ENCODE results near the gene KLK15.

Gene KLK15

GRCh38 chr19:50877338-50877737, 44.0 kb upstream of the KLK15 start:
- no peak for TF ChIP-seq REST (IDR thresholded peaks at IDR 0.05; ENCODE audit: insufficient read depth in 1 of 2, low read depth in 2 of 2, low read length in 2 of 2)

- TF ChIP-seq FOXP2 (optimal IDR thresholded peaks at IDR 0.05; ENCODE audit: borderline replicate concordance, extremely low read depth, extremely low read length, insufficient read depth): no peak
- no peak for TF ChIP-seq POLR2AphosphoS5 (IDR thresholded peaks at IDR 0.05; ENCODE audit: low read depth, low read length)
- TF ChIP-seq TAF1 (IDR thresholded peaks at IDR 0.05; ENCODE audit: borderline replicate concordance, insufficient read depth, low read length): no peak
Measured at GRCh38 chr19:50876456-50876855, 43.1 kb upstream of the KLK15 start.

- no peak for TF ChIP-seq POLR2AphosphoS5 (IDR thresholded peaks at IDR 0.05; ENCODE audit: low read depth, low read length)
- TF ChIP-seq TAF1 (IDR thresholded peaks at IDR 0.05; ENCODE audit: borderline replicate concordance, insufficient read depth, low read length): no peak
- TF ChIP-seq SIN3A (IDR thresholded peaks at IDR 0.05; ENCODE audit: borderline replicate concordance, insufficient read depth, low read length): no peak
- no peak for TF ChIP-seq REST (IDR thresholded peaks at IDR 0.05; ENCODE audit: insufficient read depth in 1 of 2, low read depth in 2 of 2, low read length in 2 of 2)
- TF ChIP-seq FOXP2 (optimal IDR thresholded peaks at IDR 0.05; ENCODE audit: borderline replicate concordance, extremely low read depth, extremely low read length, insufficient read depth): no peak
Measured at GRCh38 chr19:50875795-50876422, 42.5 kb upstream of the KLK15 start.

GRCh38 chr19:50874211-50874610, 40.8 kb upstream of the KLK15 start:
- TF ChIP-seq POLR2AphosphoS5 (IDR thresholded peaks at IDR 0.05; ENCODE audit: low read depth, low read length) (no peak), REST (IDR thresholded peaks at IDR 0.05; ENCODE audit: insufficient read depth in 1 of 2, low read depth in 2 of 2, low read length in 2 of 2) (no peak), FOXP2 (optimal IDR thresholded peaks at IDR 0.05; ENCODE audit: borderline replicate concordance, extremely low read depth, extremely low read length, insufficient read depth) (no peak), SIN3A (IDR thresholded peaks at IDR 0.05; ENCODE audit: borderline replicate concordance, insufficient read depth, low read length) (no peak), TAF1 (IDR thresholded peaks at IDR 0.05; ENCODE audit: borderline replicate concordance, insufficient read depth, low read length) (no peak)

- TF ChIP-seq SIN3A (IDR thresholded peaks at IDR 0.05; ENCODE audit: borderline replicate concordance, insufficient read depth, low read length) (no peak), TAF1 (IDR thresholded peaks at IDR 0.05; ENCODE audit: borderline replicate concordance, insufficient read depth, low read length) (no peak), FOXP2 (optimal IDR thresholded peaks at IDR 0.05; ENCODE audit: borderline replicate concordance, extremely low read depth, extremely low read length, insufficient read depth) (no peak), POLR2AphosphoS5 (IDR thresholded peaks at IDR 0.05; ENCODE audit: low read depth, low read length) (no peak), REST (IDR thresholded peaks at IDR 0.05; ENCODE audit: insufficient read depth in 1 of 2, low read depth in 2 of 2, low read length in 2 of 2) (no peak)
Measured at GRCh38 chr19:50873056-50873455, 39.7 kb upstream of the KLK15 start, which contains the start of gene KLK2. Gene KLK2, plus strand, starts transcription at chr19:50873439. Its CDS starts 35 bp downstream, at chr19:50873474.

Measured in PFSK-1 (cell line).